Gastrocnemius medialis (tissue), 4 donors: ENCODE results near the gene GAREM1. TPM values are rescaled to one million over a fixed set of nuclear protein-coding genes. Genes with fewer than 3 reads are reported as not detected.

Source experiments
- ATAC-seq, 2 donors: fragments of 150-250 bp; one replicate each; pipeline ENCODE4 v1.9.1; 2016
- DNase-seq, 2 donors: peaks; one replicate each; pipeline ENCODE4 v3.0.0-alpha.2; 2019
- H3K27ac ChIP-seq, 4 donors: fragments of 200-600 bp; sonication (generic); 1 replicate in 1 of 4; 2 replicates in 3 of 4; pipeline ENCODE4 v1.5.1; 2016 to 2018; ENCODE audit warnings: mild to moderate bottlenecking in 2 of 4, moderate library complexity in 1 of 4
- H3K27me3 ChIP-seq, 3 donors: fragments of 200-600 bp; sonication (generic) in 2 of 3; 1 replicate in 1 of 3; 2 replicates in 2 of 3; pipeline versions ENCODE4 v1.5.1 to v1.6.0; 2016 to 2019; ENCODE audit warnings: mild to moderate bottlenecking in 1 of 3, moderate library complexity in 1 of 3
- H3K36me3 ChIP-seq, 2 donors: fragments of 200-600 bp; sonication (generic) in 1 of 2; one replicate each; pipeline ENCODE4 v1.5.1; 2017 to 2018
- H3K4me1 ChIP-seq, 2 donors: fragments of 200-600 bp; sonication (generic) in 1 of 2; one replicate each; pipeline ENCODE4 v1.5.1; 2016 to 2017; ENCODE audit warnings: mild to moderate bottlenecking in 2 of 2
- H3K4me3 ChIP-seq, 4 donors: fragments of 200-600 bp; sonication (generic) in 3 of 4; 1 replicate in 1 of 4; 2 replicates in 3 of 4; pipeline ENCODE4 v1.5.1; 2016 to 2019; ENCODE audit warnings: mild to moderate bottlenecking in 2 of 4
- H3K9me3 ChIP-seq, 3 donors: fragments of 200-600 bp; sonication (generic) in 2 of 3; 1 replicate in 1 of 3; 2 replicates in 2 of 3; pipeline ENCODE4 v1.5.1; 2016 to 2019
- CTCF ChIP-seq, 5 experiments: fragments of 450-650 bp in 3 of 5; fragments of 200-600 bp in 2 of 5; sonication (generic) in 2 of 5; IDR thresholded peaks in 4 of 5; conservative IDR thresholded peaks in 1 of 5; 1 replicate in 4 of 5; 2 replicates in 1 of 5; pipeline ENCODE4 v1.5.1; 2016 to 2019; ENCODE audit warnings: antibody characterized with exemption in 5 of 5, mild to moderate bottlenecking in 3 of 5, moderate library complexity in 3 of 5
- POLR2A ChIP-seq, 2 donors: fragments of 450-650 bp; IDR thresholded peaks; one replicate each; pipeline ENCODE4 v1.6.1; 2017; ENCODE audit warnings: antibody characterized with exemption in 2 of 2, mild to moderate bottlenecking in 2 of 2, moderate library complexity in 2 of 2
- in situ Hi-C, 4 donors: fragments of 200-750 bp; cut with MboI; loops; one replicate each; pipeline versions ENCODE4 v1.15.0 to v1.8.0; 2017; ENCODE audit warnings: low sequenced_read_pairs in 4 of 4
- intact Hi-C: fragments of 100-400 bp; cut with DNase I; formaldehyde crosslinking; loops from one replicate; pipeline ENCODE4 v1.15.1; 2023; ENCODE audit warnings: low total_unique reads
- total RNA-seq, 4 donors: library from RNA; depleted of rRNA; stranded (reverse); fragments of >200 nt; gene quantifications; one replicate each; pipeline versions ENCODE4 v1.1.0 to v1.2.3, GENCODE V29; 2016

The GAREM1 gene
- total RNA-seq, 4 donors from 2014 or later: 13.4 to 21.9 (median 16.4) TPM

GRCh38 chr18:32468147-32468845 lies 2.4 kb downstream of the GAREM1 start:
- in situ Hi-C loops (no loop called here), intact Hi-C loops (loop anchor here (5.0 kb wide), 1 partner anchor 376 kb away; the partner anchor contains the start of gene RNF138)
- H3K4me1 ChIP-seq: peaks cover 26 to 38% of the 10 kb centered on the region in 2 donors
- peak overlapping the region; percentile 82 to 92 (median 88) for H3K27ac ChIP-seq
- H3K4me3 ChIP-seq: peak overlapping the region; percentile 76 to 84 (median 81)
- no peaks in the 10 kb centered on the region for H3K27me3 ChIP-seq
- DNase-seq (no peak), ATAC-seq (no peak)
- no peaks in the 10 kb centered on the region for H3K36me3 ChIP-seq
- H3K9me3 ChIP-seq: no peaks in the 10 kb centered on the region
- TF ChIP-seq CTCF (IDR thresholded peaks at IDR 0.05 in 4 of 5, conservative IDR thresholded peaks at IDR 0.05 in 1 of 5) (no peak), POLR2A (IDR thresholded peaks at IDR 0.05) (no peak)

GRCh38 chr18:32461709-32462272 lies 8.9 kb downstream of the GAREM1 start:
- Histone ChIP-seq H3K36me3 (no peaks in the 10 kb centered on the region), H3K9me3 (no peaks in the 10 kb centered on the region), H3K27ac (peak overlapping the region in 3 of 4 donors; percentile 10 to 80 (median 78)), H3K4me3 (no peak overlapping the region), H3K27me3 (no peaks in the 10 kb centered on the region), H3K4me1 (peaks cover 55 to 63% of the 10 kb centered on the region in 2 donors)
- DNase-seq: no peak
- no peak for ATAC-seq
- in situ Hi-C loops (no loop called here), intact Hi-C loops (no loop called here)
- TF ChIP-seq CTCF (IDR thresholded peaks at IDR 0.05 in 4 of 5, conservative IDR thresholded peaks at IDR 0.05 in 1 of 5): no peak
- no peak for TF ChIP-seq POLR2A (IDR thresholded peaks at IDR 0.05)

- H3K4me1 ChIP-seq: peaks cover 66 to 71% of the 10 kb centered on the region in 2 donors
- no peak for DNase-seq
- H3K27me3 ChIP-seq: no peaks in the 10 kb centered on the region
- no peaks in the 10 kb centered on the region for H3K9me3 ChIP-seq
- peak overlapping the region in 3 of 4 donors; percentile 35 to 37 (median 36) for H3K4me3 ChIP-seq
- peak; percentile 92 to 97 for ATAC-seq
- intact Hi-C loops: no loop called here
- no peaks in the 10 kb centered on the region for H3K36me3 ChIP-seq
- peak overlapping the region; percentile 72 to 80 (median 77) for H3K27ac ChIP-seq
- TF ChIP-seq CTCF (IDR thresholded peaks at IDR 0.05 in 4 of 5, conservative IDR thresholded peaks at IDR 0.05 in 1 of 5) (no peak), POLR2A (IDR thresholded peaks at IDR 0.05) (peak; percentile 28 to 69)
- in situ Hi-C loops: no loop called here
These were observed 10.4 kb downstream of the GAREM1 start for GRCh38 chr18:32460171-32460731.

GRCh38 chr18:32459361-32460101 lies 11.2 kb downstream of the GAREM1 start:
- no peaks in the 10 kb centered on the region for H3K9me3 ChIP-seq
- peak overlapping the region in 3 of 4 donors; percentile 1 to 37 (median 35) for H3K4me3 ChIP-seq
- intact Hi-C loops: no loop called here
- H3K27me3 ChIP-seq: no peaks in the 10 kb centered on the region
- peak overlapping the region; percentile 72 to 80 (median 77) for H3K27ac ChIP-seq
- H3K36me3 ChIP-seq: no peaks in the 10 kb centered on the region
- TF ChIP-seq POLR2A (IDR thresholded peaks at IDR 0.05): no peak
- no peak for TF ChIP-seq CTCF (IDR thresholded peaks at IDR 0.05 in 4 of 5, conservative IDR thresholded peaks at IDR 0.05 in 1 of 5)
- ATAC-seq: no peak
- in situ Hi-C loops: no loop called here
- peaks cover 73 to 78% of the 10 kb centered on the region in 2 donors for H3K4me1 ChIP-seq
- no peak for DNase-seq
